OCI-LY3 (cell line): ENCODE measurements around the gene SERPINF2.

Experiments
- H2AFZ ChIP-seq: fragments of 200-600, 300-600 bp; shearing (Covaris generic); 2 replicates; pipeline ENCODE4 v1.6.0; 2014; ENCODE audit warnings: antibody characterized with exemption, low read depth, low read length
- H3K27ac ChIP-seq: fragments of 200-600, 300-600 bp; sonication (generic); 2 replicates; pipeline ENCODE4 v1.5.1; 2014; ENCODE audit warnings: mild to moderate bottlenecking, low read length, moderate library complexity, mixed read lengths
- H3K27me3 ChIP-seq: fragments of 200-600, 300-600 bp; sonication (generic); 2 replicates; pipeline ENCODE4 v1.6.1; 2014; ENCODE audit warnings: low read depth, low read length, mixed read lengths
- H3K36me3 ChIP-seq: fragments of 200-600, 300-600 bp; sonication (generic); replicated peaks from 2 replicates; pipeline ENCODE3; 2014; ENCODE audit warnings: low read depth, low read length, mixed read lengths
- H3K4me1 ChIP-seq: fragments of 300-600, 200-600 bp; sonication (generic); 2 replicates; pipeline ENCODE4 v1.6.1; 2014; ENCODE audit warnings: low read length, mixed read lengths
- H3K4me2 ChIP-seq: fragments of 200-600, 300-600 bp; sonication (generic); 2 replicates; pipeline ENCODE4 v1.6.1; 2014; ENCODE audit warnings: low read length, mixed read lengths
- H3K4me3 ChIP-seq: fragments of 300-600, 200-600 bp; sonication (generic); 2 replicates; pipeline ENCODE4 v1.5.1; 2014; ENCODE audit warnings: antibody characterized with exemption, mild to moderate bottlenecking, low read length, moderate library complexity
- H3K79me2 ChIP-seq: fragments of 300-600, 200-600 bp; shearing (Covaris generic); 2 replicates; pipeline ENCODE4 v1.6.1; 2014; ENCODE audit warnings: mild to moderate bottlenecking, low read length, mixed read lengths
- H3K9ac ChIP-seq: fragments of 300-600, 200-600 bp; shearing (Covaris generic); 2 replicates; pipeline ENCODE4 v1.6.0; 2014; ENCODE audit warnings: mild to moderate bottlenecking, low read length, moderate library complexity
- H3K9me3 ChIP-seq: fragments of 200-600, 300-600 bp; shearing (Covaris generic); 2 replicates; pipeline ENCODE4 v1.6.1; 2014; ENCODE audit warnings: low read length, mixed read lengths; ENCODE audit not compliant: insufficient read depth
- H4K20me1 ChIP-seq: fragments of 200-600, 300-600 bp; sonication (generic); 2 replicates; pipeline ENCODE4 v1.6.1; 2016; ENCODE audit warnings: low read length, mixed read lengths; ENCODE audit not compliant: insufficient read depth
- CTCF ChIP-seq: fragments of 200-600, 300-600 bp; sonication (generic); IDR thresholded peaks from 2 replicates; pipeline ENCODE4 v1.5.1; 2014; ENCODE audit warnings: antibody characterized with exemption, low read length, low read depth
- EZH2phosphoT487 ChIP-seq: fragments of 200-600 bp; shearing (Covaris generic); IDR thresholded peaks from 2 replicates; pipeline ENCODE4 v1.6.1; 2018; ENCODE audit warnings: antibody characterized with exemption, mixed run types, low read depth

Gene SERPINF2

DNA sequence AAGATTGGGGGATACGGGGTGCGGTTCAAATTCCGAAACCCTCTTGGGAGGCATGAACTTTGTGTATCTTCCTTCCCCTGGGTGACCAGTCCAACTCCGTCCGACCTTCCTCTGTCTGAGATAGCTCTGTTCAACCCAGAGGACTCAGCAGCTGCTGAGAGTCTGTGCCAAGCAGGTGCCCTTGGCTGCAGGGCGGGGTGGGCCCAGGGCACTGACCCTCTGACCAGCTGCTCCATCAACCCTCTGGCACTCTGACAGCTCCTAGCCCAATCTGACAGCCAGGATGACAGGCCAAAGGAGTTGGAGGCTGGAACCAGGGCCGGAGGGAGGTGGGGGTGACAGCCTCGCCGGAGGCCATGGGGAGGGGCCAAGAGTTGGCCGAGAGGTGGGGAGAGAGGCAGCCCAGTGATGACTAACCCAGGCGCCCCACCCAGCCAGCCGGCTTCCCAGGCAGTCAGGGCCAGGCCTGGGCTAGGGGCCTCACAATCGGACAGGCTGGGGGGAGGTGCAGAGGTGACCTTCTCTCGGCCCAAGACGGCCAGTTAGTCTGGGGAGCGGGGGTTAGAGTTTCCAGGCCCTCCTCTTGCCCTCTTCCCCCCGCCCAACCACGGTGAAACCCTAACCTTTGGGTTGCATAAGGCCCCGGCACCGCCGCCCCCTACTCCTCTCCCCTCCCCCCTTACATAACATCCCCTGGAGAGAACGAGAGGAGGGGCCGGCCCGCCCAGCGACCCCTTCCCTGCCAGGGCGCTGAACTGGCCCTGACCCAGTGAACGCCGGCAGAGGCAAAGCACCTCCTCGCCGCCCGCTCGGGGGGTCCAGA is 27.5 kb upstream of the SERPINF2 start:
- Histone ChIP-seq H3K9ac (peak overlapping the region; percentile 24), H2AFZ (no peak overlapping the region), H3K4me1 (peaks cover 10% of the 10 kb centered on the region), H3K27ac (no peak overlapping the region), H3K4me2 (peak overlapping the region; percentile 62), H3K36me3 (no peaks in the 10 kb centered on the region), H3K9me3 (no peaks in the 10 kb centered on the region), H4K20me1 (no peaks in the 10 kb centered on the region), H3K4me3 (peak overlapping the region; percentile 89), H3K79me2 (no peaks in the 10 kb centered on the region), H3K27me3 (no peaks in the 10 kb centered on the region)
- TF ChIP-seq CTCF, result no peak
- no peak for TF ChIP-seq EZH2phosphoT487

DNA sequence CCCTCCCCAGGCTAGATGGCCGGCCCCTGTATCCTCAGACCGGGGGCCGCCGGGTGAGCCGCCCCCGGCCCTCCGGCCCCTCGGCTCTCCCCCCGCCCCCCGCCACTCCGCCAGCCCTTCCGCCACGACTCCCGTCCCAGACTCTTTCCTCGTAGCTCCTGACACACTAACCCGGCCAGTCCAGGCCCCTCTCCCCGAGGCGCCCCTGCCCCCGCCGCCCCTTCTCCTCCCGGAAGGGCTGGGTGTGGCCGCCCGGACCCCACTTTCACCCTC is 26.9 kb upstream of the SERPINF2 start:
- Histone ChIP-seq H3K9ac (peak overlapping the region; percentile 24), H2AFZ (no peak overlapping the region), H3K9me3 (no peaks in the 10 kb centered on the region), H3K4me2 (peak overlapping the region; percentile 62), H3K36me3 (no peaks in the 10 kb centered on the region), H3K4me3 (peak overlapping the region; percentile 89), H3K79me2 (no peaks in the 10 kb centered on the region), H4K20me1 (no peaks in the 10 kb centered on the region), H3K4me1 (peaks cover 11% of the 10 kb centered on the region), H3K27ac (no peak overlapping the region), H3K27me3 (no peaks in the 10 kb centered on the region)
- TF ChIP-seq EZH2phosphoT487 (no peak), CTCF (no peak)

DNA sequence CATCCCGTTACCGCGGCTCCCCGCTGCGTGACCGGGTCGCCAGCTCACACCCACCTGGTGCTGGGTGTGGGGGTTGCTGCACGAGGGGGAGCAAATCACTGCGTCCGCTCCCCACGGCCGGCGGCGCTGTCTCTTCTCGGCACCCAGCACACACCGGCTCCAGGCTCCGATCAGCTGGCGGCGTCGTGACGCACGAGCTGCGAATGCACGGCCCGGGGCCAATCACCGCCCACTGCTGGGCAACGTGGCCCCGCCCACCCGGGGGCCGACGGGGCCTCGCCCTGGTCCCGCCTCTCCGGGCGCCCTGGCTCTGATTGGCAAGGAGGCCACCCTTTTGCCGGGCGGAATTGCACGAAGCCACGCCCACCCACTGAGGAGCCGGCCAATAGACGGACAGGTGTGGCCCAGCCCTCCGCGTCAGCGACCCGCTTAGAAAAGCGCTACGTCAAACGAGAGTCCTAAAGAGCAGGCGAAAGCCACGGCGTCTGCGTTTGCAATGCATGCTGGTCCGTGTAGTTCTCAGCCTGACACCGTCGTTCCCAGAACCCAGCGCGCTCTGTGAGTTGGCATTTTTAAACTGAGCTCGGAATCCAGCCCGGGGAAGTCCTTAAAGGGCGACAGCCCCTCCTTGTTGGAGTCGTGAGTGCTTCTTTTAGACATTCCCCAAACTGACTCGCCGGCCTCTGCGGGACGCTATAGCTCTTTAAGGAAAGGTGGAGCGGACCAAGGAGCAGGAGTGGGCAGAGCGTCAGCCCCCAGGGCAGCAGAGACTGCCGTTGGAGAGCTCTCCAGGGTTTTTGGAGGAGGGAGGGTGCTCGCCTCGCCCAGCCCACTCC is 26.4 kb upstream of the SERPINF2 start:
- Histone ChIP-seq H3K4me2 (peak overlapping the region; percentile 78), H4K20me1 (no peaks in the 10 kb centered on the region), H3K4me1 (peaks cover 14% of the 10 kb centered on the region), H3K27ac (peak overlapping the region; percentile 95), H3K9me3 (no peaks in the 10 kb centered on the region), H3K79me2 (no peaks in the 10 kb centered on the region), H3K36me3 (no peaks in the 10 kb centered on the region), H2AFZ (no peak overlapping the region), H3K27me3 (no peaks in the 10 kb centered on the region), H3K9ac (peak overlapping the region; percentile 99), H3K4me3 (peak overlapping the region; percentile 96)
- TF ChIP-seq CTCF, result no peak
- TF ChIP-seq EZH2phosphoT487, result no peak
